GM23338 (cell line): ENCODE data around the gene KAT2A. TPM values are rescaled to one million over a fixed set of nuclear protein-coding genes. Genes with fewer than 3 reads are reported as not detected.

Experiments
- POLR2AphosphoS5 ChIP-seq: IDR thresholded peaks from 2 replicates; pipeline ENCODE4 v1.6.1; 2016; ENCODE audit warnings: antibody characterized with exemption, low read depth
- STAT1 ChIP-seq: IDR thresholded peaks from one replicate; pipeline ENCODE4 v1.6.1; 2016; ENCODE audit warnings: antibody characterized with exemption; ENCODE audit not compliant: unreplicated experiment
- ZNF331 ChIP-seq: fragments of 250-450 bp; sonication (Bioruptor Pico); IDR thresholded peaks from 2 replicates; pipeline ENCODE4 v1.5.0; 2020; ENCODE audit warnings: low read depth, mild to moderate bottlenecking, moderate library complexity
- ZNF462 ChIP-seq: fragments of 250-450 bp; sonication (Bioruptor Pico); IDR thresholded peaks from 2 replicates; pipeline ENCODE4 v1.5.0; 2020; ENCODE audit warnings: mild to moderate bottlenecking, moderate library complexity
- polyA plus RNA-seq: library from polyadenylated mRNA; unstranded; fragments of >200 nt; fragmentation: Nextera tagmentation; extraction: Ambion mirVana; gene quantifications from 2 replicates; pipeline ENCODE4 v1.2.1, GENCODE V29; 2016
- total RNA-seq: library from RNA; depleted of rRNA; stranded (reverse); fragments of >200 nt; shearing (Covaris generic); gene quantifications from 2 replicates; pipeline ENCODE4 v1.2.3, GENCODE V29; 2014
- TF ChIP-seq, protein P1 (sequence below): IDR thresholded peaks from one replicate; pipeline ENCODE4 v1.6.1; 2018; ENCODE audit warnings: antibody characterized with exemption; ENCODE audit not compliant: unreplicated experiment

KAT2A gene
- total and polyA plus RNA-seq, 2 experiments from 2014 or later, result 13.9 to 25.2 TPM

GRCh38 chr17:42094375-42095069 is 26.6 kb downstream of the KAT2A start (continued):
- no peak for TF ChIP-seq ZNF462 (CRISPR knock-in tag)
- TF ChIP-seq POLR2AphosphoS5, result no peak
- TF ChIP-seq STAT1, result no peak
- TF ChIP-seq, protein P1, sequence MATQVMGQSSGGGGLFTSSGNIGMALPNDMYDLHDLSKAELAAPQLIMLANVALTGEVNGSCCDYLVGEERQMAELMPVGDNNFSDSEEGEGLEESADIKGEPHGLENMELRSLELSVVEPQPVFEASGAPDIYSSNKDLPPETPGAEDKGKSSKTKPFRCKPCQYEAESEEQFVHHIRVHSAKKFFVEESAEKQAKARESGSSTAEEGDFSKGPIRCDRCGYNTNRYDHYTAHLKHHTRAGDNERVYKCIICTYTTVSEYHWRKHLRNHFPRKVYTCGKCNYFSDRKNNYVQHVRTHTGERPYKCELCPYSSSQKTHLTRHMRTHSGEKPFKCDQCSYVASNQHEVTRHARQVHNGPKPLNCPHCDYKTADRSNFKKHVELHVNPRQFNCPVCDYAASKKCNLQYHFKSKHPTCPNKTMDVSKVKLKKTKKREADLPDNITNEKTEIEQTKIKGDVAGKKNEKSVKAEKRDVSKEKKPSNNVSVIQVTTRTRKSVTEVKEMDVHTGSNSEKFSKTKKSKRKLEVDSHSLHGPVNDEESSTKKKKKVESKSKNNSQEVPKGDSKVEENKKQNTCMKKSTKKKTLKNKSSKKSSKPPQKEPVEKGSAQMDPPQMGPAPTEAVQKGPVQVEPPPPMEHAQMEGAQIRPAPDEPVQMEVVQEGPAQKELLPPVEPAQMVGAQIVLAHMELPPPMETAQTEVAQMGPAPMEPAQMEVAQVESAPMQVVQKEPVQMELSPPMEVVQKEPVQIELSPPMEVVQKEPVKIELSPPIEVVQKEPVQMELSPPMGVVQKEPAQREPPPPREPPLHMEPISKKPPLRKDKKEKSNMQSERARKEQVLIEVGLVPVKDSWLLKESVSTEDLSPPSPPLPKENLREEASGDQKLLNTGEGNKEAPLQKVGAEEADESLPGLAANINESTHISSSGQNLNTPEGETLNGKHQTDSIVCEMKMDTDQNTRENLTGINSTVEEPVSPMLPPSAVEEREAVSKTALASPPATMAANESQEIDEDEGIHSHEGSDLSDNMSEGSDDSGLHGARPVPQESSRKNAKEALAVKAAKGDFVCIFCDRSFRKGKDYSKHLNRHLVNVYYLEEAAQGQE, result no peak
- no peak for TF ChIP-seq ZNF331 (CRISPR knock-in tag)
